Activated T-cell treated with anti-CD3 and anti-CD28 coated beads, Interleukin-2, amount 50 U/mL, for 72 hours (primary cell): ENCODE data around the gene MTAP. TPM values are rescaled to one million over a fixed set of nuclear protein-coding genes. Genes with fewer than 3 reads are reported as not detected.
A peak's percentile ranks its signal among the peaks of the same experiment; 100 is the strongest.

ENCODE experiments used
- ATAC-seq, 2 donors: fragments of 150-1000 bp; cut with Tn5 transposase; replicated peaks in 1 of 2; 2 replicates each; pipeline ENCODE4 v1.10.0; 2021; ENCODE audit warnings: moderate library complexity in 2 of 2, mild to moderate bottlenecking in 1 of 2
- DNase-seq, 2 donors: peaks; one replicate each; pipeline ENCODE4 v3.0.0; 2021 to 2022; ENCODE audit warnings: mixed read lengths in 1 of 2
- H3K27ac Mint-ChIP-seq: one replicate; pipeline ENCODE4 v1.8.0; 2022; ENCODE audit warnings: mild to moderate bottlenecking, moderate library complexity, mixed read lengths
- H3K27me3 Mint-ChIP-seq: one replicate; pipeline ENCODE4 v1.8.0; 2022; ENCODE audit warnings: low read depth, mixed read lengths
- H3K36me3 Mint-ChIP-seq, 2 donors: one replicate each; pipeline ENCODE4 v1.8.0; 2022; ENCODE audit warnings: mixed read lengths in 2 of 2, mild to moderate bottlenecking in 1 of 2; ENCODE audit not compliant: insufficient read depth in 2 of 2
- H3K4me1 Mint-ChIP-seq: one replicate; pipeline ENCODE4 v1.8.0; 2022; ENCODE audit warnings: low read depth, mixed read lengths
- H3K4me3 Mint-ChIP-seq, 2 donors: one replicate each; pipeline ENCODE4 v1.8.0; 2022; ENCODE audit warnings: mild to moderate bottlenecking in 2 of 2, mixed read lengths in 2 of 2, moderate library complexity in 2 of 2
- H3K9me3 Mint-ChIP-seq, 2 donors: one replicate each; pipeline ENCODE4 v1.8.0; 2022; ENCODE audit warnings: mixed read lengths in 2 of 2
- total RNA-seq, 2 donors: library from RNA; stranded (reverse); gene quantifications; one replicate each; pipeline ENCODE4 v1.2.3, GENCODE V29; 2022

Gene MTAP
- total RNA-seq, 2 donors from 2014 or later = 67.1 to 71.3 TPM

GRCh38 chr9:21836437-21837161 lies 34.2 kb downstream of the MTAP start:
- peak overlapping the region in 1 of 2 donors; percentile 23 for H3K4me3 Mint-ChIP-seq
- peaks cover 37% of the 10 kb centered on the region for H3K4me1 Mint-ChIP-seq
- peak overlapping the region; percentile 38 for H3K27ac Mint-ChIP-seq
- H3K9me3 Mint-ChIP-seq = peaks cover 3 to 4% of the 10 kb centered on the region in 2 donors
- H3K36me3 Mint-ChIP-seq = peaks cover 44 to 61% of the 10 kb centered on the region in 2 donors
- no peaks in the 10 kb centered on the region for H3K27me3 Mint-ChIP-seq
- ATAC-seq = peak; percentile 16 to 50
- peak in 1 of 2 donors; percentile 14 for DNase-seq

GRCh38 chr9:21837501-21837900 lies 35.1 kb downstream of the MTAP start:
- no peak for ATAC-seq
- Mint-ChIP-seq H3K27me3 (no peaks in the 10 kb centered on the region), H3K27ac (no peak overlapping the region), H3K36me3 (peaks cover 41 to 69% of the 10 kb centered on the region in 2 donors), H3K4me3 (no peak overlapping the region), H3K9me3 (peaks cover 3 to 4% of the 10 kb centered on the region in 2 donors), H3K4me1 (peaks cover 28% of the 10 kb centered on the region)
- no peak for DNase-seq

GRCh38 chr9:21840647-21841046 lies 38.2 kb downstream of the MTAP start:
- ATAC-seq (no peak), DNase-seq (no peak)
- H3K27me3 Mint-ChIP-seq = no peaks in the 10 kb centered on the region
- peaks cover 9% of the 10 kb centered on the region for H3K4me1 Mint-ChIP-seq
- peaks cover 44 to 79% of the 10 kb centered on the region in 2 donors for H3K36me3 Mint-ChIP-seq
- H3K27ac Mint-ChIP-seq = no peak overlapping the region
- peaks cover 11 to 12% of the 10 kb centered on the region in 2 donors for H3K9me3 Mint-ChIP-seq
- H3K4me3 Mint-ChIP-seq = no peak overlapping the region

GRCh38 chr9:21841133-21841532 lies 38.7 kb downstream of the MTAP start:
- DNase-seq = no peak
- H3K4me1 Mint-ChIP-seq = peaks cover 4% of the 10 kb centered on the region
- H3K36me3 Mint-ChIP-seq = peaks cover 46 to 80% of the 10 kb centered on the region in 2 donors
- ATAC-seq = no peak
- peaks cover 11 to 14% of the 10 kb centered on the region in 2 donors for H3K9me3 Mint-ChIP-seq
- H3K27ac Mint-ChIP-seq = no peak overlapping the region
- H3K4me3 Mint-ChIP-seq = no peak overlapping the region
- no peaks in the 10 kb centered on the region for H3K27me3 Mint-ChIP-seq

GRCh38 chr9:21848615-21849014 lies 46.2 kb downstream of the MTAP start:
- peaks cover 24% of the 10 kb centered on the region for H3K4me1 Mint-ChIP-seq
- peaks cover 11% of the 10 kb centered on the region in 2 donors for H3K9me3 Mint-ChIP-seq
- no peaks in the 10 kb centered on the region for H3K27me3 Mint-ChIP-seq
- no peak for DNase-seq
- no peak for ATAC-seq
- H3K36me3 Mint-ChIP-seq = peaks cover 23 to 56% of the 10 kb centered on the region in 2 donors
- no peak overlapping the region for H3K27ac Mint-ChIP-seq
- H3K4me3 Mint-ChIP-seq = no peak overlapping the region

GRCh38 chr9:21852754-21853153 lies 50.3 kb downstream of the MTAP start:
- Mint-ChIP-seq H3K4me1 (peaks cover 24% of the 10 kb centered on the region), H3K36me3 (peaks cover 18 to 50% of the 10 kb centered on the region in 2 donors), H3K4me3 (peak overlapping the region in 1 of 2 donors; percentile 10), H3K9me3 (peaks cover 0 to 4% of the 10 kb centered on the region in 2 donors), H3K27ac (peak overlapping the region; percentile 45), H3K27me3 (no peaks in the 10 kb centered on the region)
- DNase-seq (peak in 1 of 2 donors; percentile 14), ATAC-seq (peak; percentile 92)

GRCh38 chr9:21853414-21853813 lies 51.0 kb downstream of the MTAP start:
- H3K27me3 Mint-ChIP-seq = no peaks in the 10 kb centered on the region
- no peak for ATAC-seq
- H3K27ac Mint-ChIP-seq = no peak overlapping the region

GRCh38 chr9:21854119-21854518 lies 51.7 kb downstream of the MTAP start:
- Mint-ChIP-seq H3K36me3 (peaks cover 17 to 49% of the 10 kb centered on the region in 2 donors), H3K9me3 (no peaks in the 10 kb centered on the region), H3K4me3 (no peak overlapping the region), H3K4me1 (peaks cover 24% of the 10 kb centered on the region), H3K27me3 (no peaks in the 10 kb centered on the region), H3K27ac (no peak overlapping the region)
- DNase-seq = no peak
- ATAC-seq = no peak

More at GRCh38 chr9:21853414-21853813, 51.0 kb downstream of the MTAP start:
- no peak overlapping the region for H3K4me3 Mint-ChIP-seq
- H3K9me3 Mint-ChIP-seq = peaks cover 0 to 1% of the 10 kb centered on the region in 2 donors
- peaks cover 16 to 49% of the 10 kb centered on the region in 2 donors for H3K36me3 Mint-ChIP-seq
- H3K4me1 Mint-ChIP-seq = peaks cover 24% of the 10 kb centered on the region
- no peak for DNase-seq

GRCh38 chr9:21854594-21854993 lies 52.2 kb downstream of the MTAP start:
- Mint-ChIP-seq H3K36me3 (peaks cover 20 to 52% of the 10 kb centered on the region in 2 donors), H3K9me3 (no peaks in the 10 kb centered on the region), H3K4me3 (no peak overlapping the region), H3K27ac (no peak overlapping the region), H3K4me1 (peaks cover 24% of the 10 kb centered on the region), H3K27me3 (no peaks in the 10 kb centered on the region)
- DNase-seq (no peak), ATAC-seq (no peak)

GRCh38 chr9:21856301-21857094 lies 54.1 kb downstream of the MTAP start:
- ATAC-seq = no peak
- peaks cover 20 to 53% of the 10 kb centered on the region in 2 donors for H3K36me3 Mint-ChIP-seq
- H3K27me3 Mint-ChIP-seq = no peaks in the 10 kb centered on the region
- H3K4me3 Mint-ChIP-seq = no peak overlapping the region
- no peaks in the 10 kb centered on the region for H3K9me3 Mint-ChIP-seq
- DNase-seq = no peak
- H3K27ac Mint-ChIP-seq = no peak overlapping the region
- H3K4me1 Mint-ChIP-seq = peaks cover 20% of the 10 kb centered on the region

- no peaks in the 10 kb centered on the region for H3K27me3 Mint-ChIP-seq
- no peak for DNase-seq
- H3K4me1 Mint-ChIP-seq = peaks cover 4% of the 10 kb centered on the region
These were observed 60.4 kb downstream of the MTAP start for GRCh38 chr9:21862871-21863270.

GRCh38 chr9:21864505-21864904 lies 62.1 kb downstream of the MTAP start:
- Mint-ChIP-seq H3K36me3 (peaks cover 16 to 30% of the 10 kb centered on the region in 2 donors), H3K27ac (no peak overlapping the region), H3K27me3 (no peaks in the 10 kb centered on the region), H3K4me1 (peaks cover 4% of the 10 kb centered on the region), H3K9me3 (peaks cover 1 to 2% of the 10 kb centered on the region in 2 donors), H3K4me3 (no peak overlapping the region)
- ATAC-seq = no peak
- DNase-seq = no peak

More at GRCh38 chr9:21862871-21863270, 60.4 kb downstream of the MTAP start:
- Mint-ChIP-seq H3K27ac (no peak overlapping the region), H3K36me3 (peaks cover 22 to 37% of the 10 kb centered on the region in 2 donors), H3K9me3 (peaks cover 1 to 2% of the 10 kb centered on the region in 2 donors), H3K4me3 (no peak overlapping the region)
- ATAC-seq = no peak

- Mint-ChIP-seq H3K9me3 (peaks cover 1 to 2% of the 10 kb centered on the region in 2 donors), H3K36me3 (peaks cover 18 to 21% of the 10 kb centered on the region in 2 donors), H3K27me3 (no peaks in the 10 kb centered on the region), H3K4me1 (peaks cover 4% of the 10 kb centered on the region), H3K4me3 (no peak overlapping the region), H3K27ac (peak overlapping the region; percentile 3)
- DNase-seq = no peak
- peak in 1 of 2 donors; percentile 45 for ATAC-seq
These were observed 63.9 kb downstream of the MTAP start for GRCh38 chr9:21866302-21866701.
